Right lobe of liver (tissue), 4 donors: ENCODE results near the gene PLVAP.

Experiments used
- CTCF ChIP-seq, 4 donors: fragments of 200-600 bp in 3 of 4; fragments of 450-650 bp in 1 of 4; IDR thresholded peaks; one replicate each; pipeline versions ENCODE4 v1.5.1 to v1.8.0; 2016 to 2022; ENCODE audit warnings: antibody characterized with exemption in 4 of 4, mild to moderate bottlenecking in 2 of 4
- POLR2A ChIP-seq: fragments of 450-650 bp; IDR thresholded peaks from one replicate; pipeline ENCODE4 v1.6.1; 2017; ENCODE audit warnings: antibody characterized with exemption, mild to moderate bottlenecking
- donor health status: DM: no; HTN: no; CAD: no.
- donor health status: DM: no; HTN: no; CAD: no.
- donor health status: DM: no; HTN: yes; CAD: no.

- no peak for TF ChIP-seq POLR2A
- TF ChIP-seq CTCF (IDR thresholded peaks at IDR 0.05) = peak in 1 of 4 donors; percentile 15
Observed at GRCh38 chr19:17424743-17425365, 47.7 kb upstream of the PLVAP start.
